ENCODE data around the gene R3HCC1L.

The R3HCC1L gene

DNA sequence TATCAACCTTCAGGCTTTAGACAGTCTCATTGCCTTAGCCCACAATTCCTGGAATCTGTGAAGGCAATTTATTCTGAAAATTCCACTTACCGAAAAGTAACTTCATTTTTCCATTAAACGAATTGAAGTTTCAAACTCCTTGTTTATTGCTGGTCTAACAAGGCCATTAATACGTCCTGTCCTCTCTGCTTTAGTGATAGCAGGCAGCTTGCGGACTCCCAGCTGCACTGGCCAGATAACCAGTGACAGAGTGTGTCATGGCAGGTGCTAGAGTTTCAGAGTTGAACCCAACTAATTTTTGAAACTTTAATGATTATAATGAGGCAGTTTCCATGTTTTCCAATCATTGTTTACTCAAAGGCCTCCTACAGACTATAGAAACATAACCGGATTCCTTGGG, 102.4 kb downstream of the R3HCC1L start (continued):
- TF ChIP-seq PATZ1 (CRISPR knock-in tag; IDR thresholded peaks at IDR 0.05; ENCODE audit: borderline replicate concordance) = no peak
- no peak for TF ChIP-seq ZFP3 (CRISPR knock-in tag; IDR thresholded peaks at IDR 0.05)
- TF ChIP-seq GLIS3 (CRISPR knock-in tag; IDR thresholded peaks at IDR 0.05) = no peak
- no peak for TF ChIP-seq ZFP30 (CRISPR knock-in tag; IDR thresholded peaks at IDR 0.05)
- no peak for TF ChIP-seq OSR1 (CRISPR knock-in tag; IDR thresholded peaks at IDR 0.05)

- TF ChIP-seq ISL1 (CRISPR knock-in tag; IDR thresholded peaks at IDR 0.05) = no peak
- TF ChIP-seq ZC3H10 (CRISPR knock-in tag; IDR thresholded peaks at IDR 0.05) = no peak
- TF ChIP-seq PPARA (CRISPR knock-in tag; IDR thresholded peaks at IDR 0.05; ENCODE audit: borderline replicate concordance) = no peak
- no peak for ATAC-seq
Measured at GRCh38 chr10:98238391-98238790, 103.9 kb downstream of the R3HCC1L start.

GRCh38 chr10:98240524-98240923, 106.1 kb downstream of the R3HCC1L start:
- ATAC-seq = no peak
- TF ChIP-seq ZC3H10 (CRISPR knock-in tag; IDR thresholded peaks at IDR 0.05) (no peak), ZFP3 (CRISPR knock-in tag; IDR thresholded peaks at IDR 0.05) (no peak), ESRRG (CRISPR knock-in tag; IDR thresholded peaks at IDR 0.05) (no peak), OSR1 (CRISPR knock-in tag; IDR thresholded peaks at IDR 0.05) (no peak), ARNTL (CRISPR knock-in tag; IDR thresholded peaks at IDR 0.05; ENCODE audit: borderline replicate concordance, low read depth) (no peak), CSDC2 (CRISPR knock-in tag; IDR thresholded peaks at IDR 0.05) (no peak), ISL1 (CRISPR knock-in tag; IDR thresholded peaks at IDR 0.05) (no peak), PATZ1 (CRISPR knock-in tag; IDR thresholded peaks at IDR 0.05; ENCODE audit: borderline replicate concordance) (no peak), TCF4 (CRISPR knock-in tag; IDR thresholded peaks at IDR 0.05; ENCODE audit: borderline replicate concordance) (no peak), TSHZ2 (CRISPR knock-in tag; IDR thresholded peaks at IDR 0.05) (no peak), RARB (CRISPR knock-in tag; IDR thresholded peaks at IDR 0.05) (no peak), CSRNP3 (CRISPR knock-in tag; IDR thresholded peaks at IDR 0.05) (no peak), ZFP30 (CRISPR knock-in tag; IDR thresholded peaks at IDR 0.05) (no peak), ZNF8 (CRISPR knock-in tag; IDR thresholded peaks at IDR 0.05) (no peak), SNAI2 (CRISPR knock-in tag; IDR thresholded peaks at IDR 0.05) (no peak), PPARA (CRISPR knock-in tag; IDR thresholded peaks at IDR 0.05; ENCODE audit: borderline replicate concordance) (no peak), ZNF70 (CRISPR knock-in tag; IDR thresholded peaks at IDR 0.05) (no peak)
- TF ChIP-seq, protein P1, sequence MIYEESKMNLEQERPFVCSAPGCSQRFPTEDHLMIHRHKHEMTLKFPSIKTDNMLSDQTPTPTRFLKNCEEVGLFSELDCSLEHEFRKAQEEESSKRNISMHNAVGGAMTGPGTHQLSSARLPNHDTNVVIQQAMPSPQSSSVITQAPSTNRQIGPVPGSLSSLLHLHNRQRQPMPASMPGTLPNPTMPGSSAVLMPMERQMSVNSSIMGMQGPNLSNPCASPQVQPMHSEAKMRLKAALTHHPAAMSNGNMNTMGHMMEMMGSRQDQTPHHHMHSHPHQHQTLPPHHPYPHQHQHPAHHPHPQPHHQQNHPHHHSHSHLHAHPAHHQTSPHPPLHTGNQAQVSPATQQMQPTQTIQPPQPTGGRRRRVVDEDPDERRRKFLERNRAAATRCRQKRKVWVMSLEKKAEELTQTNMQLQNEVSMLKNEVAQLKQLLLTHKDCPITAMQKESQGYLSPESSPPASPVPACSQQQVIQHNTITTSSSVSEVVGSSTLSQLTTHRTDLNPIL (CRISPR knock-in tag; IDR thresholded peaks at IDR 0.05; ENCODE audit: low read depth) = no peak

DNA sequence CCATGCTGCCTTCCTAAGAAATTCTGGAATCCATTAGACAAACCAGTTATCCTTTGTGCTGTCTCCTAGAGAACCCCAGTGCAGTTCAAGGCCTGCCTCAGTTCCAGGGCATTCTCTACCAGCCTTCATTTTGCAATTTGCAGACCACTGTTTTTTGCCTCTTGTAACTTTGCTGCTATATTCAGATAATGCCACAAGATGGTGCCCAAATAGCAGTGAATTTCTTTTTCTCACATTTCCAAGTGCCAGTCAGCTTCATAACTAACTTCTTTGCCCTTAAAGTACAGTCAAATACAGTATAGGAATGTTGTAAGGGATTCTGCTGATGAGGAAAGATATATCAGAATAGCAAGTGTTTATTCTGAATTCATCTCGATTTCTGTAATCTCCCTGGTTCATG, 108.4 kb downstream of the R3HCC1L start:
- peak; percentile 63 for ATAC-seq
- TF ChIP-seq ESRRG (CRISPR knock-in tag; IDR thresholded peaks at IDR 0.05) (no peak), PPARA (CRISPR knock-in tag; IDR thresholded peaks at IDR 0.05; ENCODE audit: borderline replicate concordance) (no peak), ZFP3 (CRISPR knock-in tag; IDR thresholded peaks at IDR 0.05) (no peak), SNAI2 (CRISPR knock-in tag; IDR thresholded peaks at IDR 0.05) (no peak), OSR1 (CRISPR knock-in tag; IDR thresholded peaks at IDR 0.05) (no peak), ZNF8 (CRISPR knock-in tag; IDR thresholded peaks at IDR 0.05) (no peak), ZC3H10 (CRISPR knock-in tag; IDR thresholded peaks at IDR 0.05) (no peak), TCF4 (CRISPR knock-in tag; IDR thresholded peaks at IDR 0.05; ENCODE audit: borderline replicate concordance) (no peak)
